Activated CD4-positive, alpha-beta T cell treated with anti-CD3 and anti-CD28 coated beads for 24 hours (primary cell): ENCODE results near the gene ABI1.

ENCODE experiments used
- DNase-seq, 2 donors: peaks; one replicate each; pipeline ENCODE4 v3.0.0-alpha.2; 2020; ENCODE audit warnings: low read depth in 2 of 2

ABI1 gene

GRCh38 chr10:26770069-26770468, 90.7 kb downstream of the ABI1 start:
- DNase-seq: no peak

GRCh38 chr10:26765549-26765948, 95.2 kb downstream of the ABI1 start:
- DNase-seq: no peak

GRCh38 chr10:26759008-26759407, 101.8 kb downstream of the ABI1 start:
- DNase-seq: no peak

- DNase-seq: no peak
Observed at GRCh38 chr10:26755443-26755903, 105.3 kb downstream of the ABI1 start.

GRCh38 chr10:26746061-26746460, 114.7 kb downstream of the ABI1 start:
- no peak for DNase-seq

- no peak for DNase-seq
Observed at GRCh38 chr10:26743841-26744240, 116.9 kb downstream of the ABI1 start.

- no peak for DNase-seq
Observed at GRCh38 chr10:26743091-26743490, 117.7 kb downstream of the ABI1 start.

GRCh38 chr10:26741368-26741767, 119.4 kb downstream of the ABI1 start:
- no peak for DNase-seq

GRCh38 chr10:26739071-26739631, 121.6 kb downstream of the ABI1 start:
- DNase-seq: peak in 1 of 2 donors; percentile 7

- no peak for DNase-seq
Observed at GRCh38 chr10:26738301-26738911, 122.4 kb downstream of the ABI1 start.

- peak in 1 of 2 donors; percentile 9 for DNase-seq
Observed at GRCh38 chr10:26737730-26738129, 123.0 kb downstream of the ABI1 start.

GRCh38 chr10:26735435-26735834, 125.3 kb downstream of the ABI1 start:
- DNase-seq: no peak

- DNase-seq: no peak
Observed at GRCh38 chr10:26733750-26734568, 126.8 kb downstream of the ABI1 start.

- DNase-seq: no peak
Observed at GRCh38 chr10:26730552-26730951, 130.2 kb downstream of the ABI1 start.

- no peak for DNase-seq
Observed at GRCh38 chr10:26729395-26729794, 131.4 kb downstream of the ABI1 start.

- no peak for DNase-seq
Observed at GRCh38 chr10:26728957-26729356, 131.8 kb downstream of the ABI1 start.

- no peak for DNase-seq
Observed at GRCh38 chr10:26727005-26727404, 133.8 kb downstream of the ABI1 start.

GRCh38 chr10:26725837-26726727, 134.7 kb downstream of the ABI1 start:
- DNase-seq: peak in 1 of 2 donors; percentile 17

- no peak for DNase-seq
Observed at GRCh38 chr10:26723016-26723415, 137.7 kb downstream of the ABI1 start.

GRCh38 chr10:26721561-26721960, 139.2 kb downstream of the ABI1 start:
- DNase-seq: no peak

- DNase-seq: no peak
Observed at GRCh38 chr10:26717476-26717875, 143.3 kb downstream of the ABI1 start.

- DNase-seq: no peak
Observed at GRCh38 chr10:26715137-26715487, 145.6 kb downstream of the ABI1 start.
